Eye (tissue), 1 donor: ENCODE results near the gene UNC119.
A peak's percentile ranks its signal among the peaks of the same experiment; 100 is the strongest.
"Not testable (repeated sequence)": the region's sequence is repeated elsewhere in the genome, so short reads cannot be mapped to it uniquely, and the experiment has no call there.

Source experiments
- DNase-seq: peaks from one replicate; pipeline ENCODE4 v3.0.0-alpha.2; 2015

The UNC119 gene

GRCh38 chr17:28540231-28540630 lies 12.2 kb downstream of the UNC119 start:
- DNase-seq, result no peak

- no peak for DNase-seq
These were observed 14.0 kb downstream of the UNC119 start for GRCh38 chr17:28538296-28538895.

GRCh38 chr17:28537219-28537610 lies 15.2 kb downstream of the UNC119 start:
- no peak for DNase-seq

- DNase-seq, result no peak
These were observed 15.7 kb downstream of the UNC119 start for GRCh38 chr17:28536532-28537218.

GRCh38 chr17:28534740-28535375 lies 17.6 kb downstream of the UNC119 start:
- no peak for DNase-seq

GRCh38 chr17:28533091-28533807 lies 19.2 kb downstream of the UNC119 start:
- DNase-seq, result no peak

- DNase-seq, result no peak
These were observed 20.1 kb downstream of the UNC119 start for GRCh38 chr17:28532050-28532960.

GRCh38 chr17:28530926-28531325 lies 21.5 kb downstream of the UNC119 start:
- no peak for DNase-seq

GRCh38 chr17:28530250-28530649 lies 22.2 kb downstream of the UNC119 start:
- no peak for DNase-seq

- no peak for DNase-seq
These were observed 23.4 kb downstream of the UNC119 start for GRCh38 chr17:28529013-28529400.

- no peak for DNase-seq
These were observed 24.0 kb downstream of the UNC119 start for GRCh38 chr17:28528327-28529012.

- DNase-seq, result no peak
These were observed 24.6 kb downstream of the UNC119 start for GRCh38 chr17:28527859-28528258.

- DNase-seq, result no peak
These were observed 25.2 kb downstream of the UNC119 start for GRCh38 chr17:28527181-28527681.

- peak; percentile 37 for DNase-seq
These were observed 26.0 kb downstream of the UNC119 start for GRCh38 chr17:28526381-28526780.

- peak; percentile 47 for DNase-seq
These were observed 27.7 kb downstream of the UNC119 start for GRCh38 chr17:28524476-28525424.

GRCh38 chr17:28523876-28524275 lies 28.5 kb downstream of the UNC119 start:
- DNase-seq, result no peak

GRCh38 chr17:28523186-28523585 lies 29.2 kb downstream of the UNC119 start:
- DNase-seq, result no peak

- DNase-seq, result not testable (repeated sequence)
These were observed 30.1 kb downstream of the UNC119 start for GRCh38 chr17:28522281-28522680.

GRCh38 chr17:28521311-28522085 lies 30.9 kb downstream of the UNC119 start:
- no peak for DNase-seq

GRCh38 chr17:28520687-28521086 lies 31.7 kb downstream of the UNC119 start:
- no peak for DNase-seq
